Measurements from ENCODE around the gene PPARD.
"Not testable (repeated sequence)": the region's sequence is repeated elsewhere in the genome, so short reads cannot be mapped to it uniquely, and the experiment has no call there.

PPARD gene

DNA sequence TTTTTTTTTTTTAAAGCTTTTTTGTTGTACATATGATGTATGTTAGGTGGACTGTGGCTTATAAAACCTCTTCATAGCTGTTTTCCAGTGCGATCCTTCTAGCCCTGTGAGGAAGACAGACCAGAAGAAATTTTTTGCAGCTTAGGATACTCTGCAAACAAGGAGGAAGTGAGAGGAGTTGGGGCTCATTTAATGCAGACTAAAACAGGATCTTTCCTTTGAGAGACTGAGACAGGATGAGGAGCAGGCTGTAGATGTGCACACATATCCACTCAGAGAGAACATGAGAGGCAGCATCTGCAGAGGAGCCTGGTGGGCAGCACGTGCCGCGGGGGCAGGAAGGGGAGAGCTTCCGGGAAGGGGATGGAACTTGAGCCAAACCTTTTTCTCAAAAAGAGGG lies 45.7 kb downstream of the PPARD start:
- DNase-seq: no peak

DNA sequence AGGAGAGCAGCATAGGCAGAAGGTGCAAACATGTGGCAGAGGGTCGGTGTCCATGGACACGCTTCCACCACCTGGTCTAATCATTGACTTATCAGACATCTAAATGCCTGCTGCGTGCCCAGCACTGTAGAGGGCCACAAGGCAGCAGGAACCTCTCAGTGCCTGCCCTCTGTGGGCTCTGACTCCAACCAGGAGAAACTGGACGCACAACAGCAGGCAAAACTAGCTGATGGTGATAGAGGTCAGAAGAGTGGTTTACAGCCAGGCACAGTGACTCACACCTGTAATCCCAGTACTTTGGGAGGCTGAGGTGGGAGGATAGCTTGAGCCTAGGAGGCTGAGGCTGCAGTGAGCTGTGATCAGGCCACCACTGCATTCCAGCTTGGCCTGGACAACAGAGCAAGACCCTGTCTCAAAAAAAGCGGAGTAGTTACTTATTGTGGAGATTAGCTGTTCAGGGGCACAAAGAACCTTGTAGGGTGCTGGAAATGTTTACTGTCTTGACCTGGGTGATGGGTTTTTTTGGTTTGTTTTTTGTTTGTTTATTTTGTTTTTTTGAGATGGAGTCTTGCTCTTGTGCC lies 46.5 kb downstream of the PPARD start:
- DNase-seq: no peak

DNA sequence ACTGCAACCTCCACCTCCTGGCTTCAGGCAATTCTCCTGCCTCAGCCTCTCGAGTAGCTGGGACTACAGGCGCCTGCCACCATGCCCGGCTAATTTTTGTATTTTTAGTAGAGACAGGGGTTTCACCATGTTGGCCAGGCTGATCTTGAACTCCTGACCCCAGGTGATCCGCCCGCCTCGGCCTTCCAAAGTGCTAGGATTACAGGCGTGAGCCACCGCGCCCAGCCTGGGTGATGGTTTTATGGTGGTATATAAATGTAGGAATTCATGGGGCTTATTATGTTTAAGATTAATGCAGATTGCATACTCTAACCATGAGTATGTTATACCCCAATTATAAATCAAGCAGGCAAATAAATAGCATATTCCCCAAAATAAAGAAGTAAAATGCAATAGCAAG lies 47.0 kb downstream of the PPARD start:
- DNase-seq: not testable (repeated sequence)

DNA sequence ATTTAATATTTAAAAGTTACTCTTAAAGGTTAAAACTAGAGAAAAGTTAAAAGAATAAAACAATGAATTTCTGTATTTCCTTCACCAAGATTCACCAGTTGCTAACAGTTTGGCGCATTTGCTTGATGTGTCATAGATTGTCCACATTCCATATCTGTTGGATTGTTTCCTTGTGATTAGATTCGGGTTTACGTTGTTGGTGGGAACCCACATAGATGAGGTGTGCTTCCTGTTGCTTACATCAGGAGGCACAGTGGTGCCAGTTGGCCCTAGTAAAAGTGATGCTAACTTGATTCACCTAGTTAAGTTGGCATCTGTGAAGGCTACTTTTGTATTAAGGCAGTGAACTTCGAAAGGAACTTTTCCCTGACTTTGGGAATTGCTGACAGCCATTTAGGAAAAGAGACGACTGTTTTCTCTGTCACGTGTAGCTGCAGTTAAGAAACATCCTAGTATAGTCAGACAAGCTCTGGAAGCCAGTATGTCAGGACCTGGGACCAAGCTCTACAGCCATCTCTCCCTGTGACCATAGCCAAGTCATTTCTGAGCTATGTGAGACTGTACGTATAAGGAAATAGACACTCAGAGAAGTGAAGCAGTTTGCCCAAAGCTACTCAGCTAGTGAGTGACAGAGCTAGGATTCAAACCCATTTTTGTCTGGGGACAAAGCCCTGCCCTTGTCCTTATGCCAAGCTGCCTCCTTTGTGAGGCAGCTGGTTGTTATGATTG lies 49.0 kb downstream of the PPARD start:
- no peak for DNase-seq

DNA sequence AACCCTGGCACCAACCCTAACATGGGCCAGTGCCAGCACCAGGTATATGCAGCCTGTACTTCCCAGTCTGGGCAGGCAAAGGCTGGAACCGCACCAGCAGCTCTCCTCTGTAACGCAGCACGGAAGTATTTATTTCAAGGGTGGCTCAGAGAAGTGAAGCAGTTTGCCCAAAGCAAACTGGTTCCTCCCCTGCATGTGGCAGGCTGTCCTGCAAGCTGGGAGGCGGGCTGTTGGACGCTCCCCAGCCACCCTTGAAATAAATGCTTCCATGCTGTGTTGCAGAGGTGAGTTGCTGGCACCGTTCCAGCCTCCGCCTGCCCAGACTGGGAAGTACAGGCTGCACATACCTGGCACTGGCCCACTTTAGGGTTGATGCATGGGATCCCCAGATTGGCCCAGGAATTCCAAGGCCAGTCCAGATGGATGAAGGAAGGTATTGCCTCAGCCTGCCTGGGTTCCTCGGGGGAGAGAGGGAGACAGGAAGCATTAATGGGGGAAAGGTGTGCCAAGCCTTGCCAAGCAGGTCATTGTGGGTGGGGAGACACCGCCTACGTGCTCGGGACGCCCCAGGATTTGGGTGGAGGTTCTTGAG lies 49.8 kb downstream of the PPARD start:
- DNase-seq: no peak

DNA sequence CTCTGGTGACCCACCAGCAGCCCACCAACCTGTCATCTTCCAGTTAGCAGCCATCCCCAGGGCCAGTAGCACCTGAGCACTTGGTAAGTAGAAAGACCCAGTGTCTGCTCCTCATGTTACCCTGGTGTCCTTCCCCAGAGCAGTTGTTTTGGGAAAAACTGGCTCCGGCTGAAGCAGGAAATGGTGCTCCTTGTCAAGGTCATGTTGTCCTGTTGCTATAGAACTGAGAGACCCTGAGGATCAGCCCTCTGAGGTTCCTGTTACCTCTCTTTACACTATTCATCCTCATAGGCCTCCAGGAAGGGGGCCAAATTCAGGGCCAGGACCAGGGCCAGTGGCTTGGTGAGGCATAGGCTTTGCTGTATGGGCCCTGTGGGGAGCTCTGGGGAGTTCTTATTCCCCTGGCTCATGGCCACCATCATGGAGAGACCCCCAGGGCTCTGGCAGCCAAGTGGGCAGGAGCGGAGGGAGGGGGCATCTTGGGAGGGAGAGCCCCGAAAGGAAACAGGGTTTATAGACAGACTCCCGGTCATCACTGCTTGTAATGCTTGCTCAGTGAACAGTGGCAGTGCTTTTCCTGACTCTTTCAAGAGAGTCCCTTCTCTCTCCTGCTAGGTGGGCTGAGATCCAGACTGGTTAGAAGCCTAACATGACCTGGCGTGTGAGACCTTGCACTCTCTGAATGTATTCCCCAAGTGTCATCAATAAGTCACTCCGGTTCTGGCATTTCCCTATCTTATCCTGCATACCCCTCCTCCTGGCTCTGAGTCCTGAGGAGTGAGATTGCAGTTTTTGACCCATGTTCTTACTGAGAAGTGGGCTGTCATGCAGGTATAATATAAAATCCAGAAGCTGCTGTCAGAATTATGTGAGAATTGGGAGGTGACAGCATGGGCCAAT lies 50.7 kb downstream of the PPARD start:
- no peak for DNase-seq

DNA sequence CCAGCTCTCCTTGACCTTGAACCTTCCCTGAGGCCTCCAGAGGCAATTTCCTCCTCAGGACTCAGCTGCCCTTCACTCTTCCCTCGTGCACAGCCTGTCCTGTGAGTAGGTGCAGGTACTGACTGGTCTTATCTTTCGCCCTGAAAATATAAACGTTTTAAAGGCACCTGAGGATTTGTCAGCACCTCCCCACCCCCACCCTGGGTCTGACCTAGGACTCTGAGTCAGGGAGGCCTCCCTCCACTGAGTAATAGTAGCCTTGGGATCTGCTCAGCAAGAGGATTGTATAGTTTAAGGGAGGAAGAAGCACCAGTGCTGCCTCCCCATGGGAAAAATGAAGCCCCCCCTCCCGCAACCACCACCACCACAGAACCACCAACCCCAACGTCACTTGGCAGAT lies 54.6 kb downstream of the PPARD start:
- no peak for DNase-seq

DNA sequence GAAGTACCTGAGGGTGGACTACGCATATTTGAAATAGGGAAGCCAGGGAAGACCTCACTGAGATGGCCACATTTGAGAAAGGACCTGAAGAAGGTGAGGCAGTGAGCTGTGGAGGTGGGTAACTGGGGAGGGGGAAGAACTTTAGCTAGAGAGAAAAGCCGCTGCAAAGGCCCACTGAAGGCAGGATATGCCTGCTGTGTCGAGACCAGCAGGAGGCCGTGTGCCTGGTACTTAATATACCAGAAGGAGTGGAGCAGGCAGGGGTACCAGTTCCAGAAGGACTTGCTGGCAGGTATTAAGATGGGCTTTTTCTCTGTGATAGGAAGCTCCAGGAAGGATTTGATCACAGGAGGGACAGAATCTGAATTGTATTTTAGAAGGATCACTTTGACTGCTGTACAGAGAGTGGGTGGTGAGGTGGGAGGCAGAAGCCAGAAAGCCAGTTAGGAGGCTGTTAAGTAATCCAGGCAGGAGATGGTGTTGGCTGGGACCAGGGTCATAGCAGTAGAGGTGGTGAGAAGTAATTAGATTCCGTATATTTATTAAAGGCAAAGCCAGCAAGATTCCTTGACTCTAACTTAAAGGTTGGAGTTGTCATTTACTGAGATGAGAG lies 55.6 kb downstream of the PPARD start:
- DNase-seq: no peak

DNA sequence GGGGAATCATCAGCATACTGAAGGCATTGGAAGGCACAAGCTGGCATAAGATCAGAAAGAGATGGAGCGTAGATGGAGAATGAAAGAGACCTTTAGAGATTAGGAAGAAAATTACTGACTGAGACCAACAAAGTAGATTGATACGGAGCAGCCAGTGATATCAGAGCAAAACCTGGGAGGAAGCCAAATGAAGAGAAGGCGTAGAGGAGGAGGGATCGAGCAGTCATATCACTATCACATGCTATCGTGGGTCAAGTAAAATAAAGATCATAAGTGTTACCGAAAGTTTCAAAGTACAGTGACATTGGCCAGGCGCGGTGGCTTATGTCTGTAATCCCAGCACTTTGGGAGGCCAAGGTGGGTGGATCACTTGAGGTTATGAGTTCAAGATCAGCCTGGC lies 56.2 kb downstream of the PPARD start:
- DNase-seq: no peak

DNA sequence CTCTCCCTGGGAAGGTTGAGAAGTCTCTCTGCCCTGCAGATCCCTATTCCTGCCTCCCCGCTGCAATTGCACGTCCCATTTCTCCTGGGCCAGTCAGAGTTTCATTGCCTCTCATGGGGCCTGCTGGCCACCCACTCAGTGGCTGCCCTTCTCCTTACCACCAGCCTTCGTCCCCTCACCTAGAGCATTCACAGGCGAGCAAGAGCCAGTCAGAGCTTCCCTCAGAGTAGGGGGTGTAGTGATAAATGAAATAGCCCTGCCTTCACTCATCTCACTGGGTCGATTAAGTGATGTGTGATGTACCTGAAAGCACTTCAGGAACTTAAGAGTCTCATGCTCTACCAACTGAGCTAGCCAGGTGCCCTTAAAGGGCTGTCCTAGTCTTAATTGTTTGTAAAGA lies 57.8 kb downstream of the PPARD start:
- DNase-seq: no peak

DNA sequence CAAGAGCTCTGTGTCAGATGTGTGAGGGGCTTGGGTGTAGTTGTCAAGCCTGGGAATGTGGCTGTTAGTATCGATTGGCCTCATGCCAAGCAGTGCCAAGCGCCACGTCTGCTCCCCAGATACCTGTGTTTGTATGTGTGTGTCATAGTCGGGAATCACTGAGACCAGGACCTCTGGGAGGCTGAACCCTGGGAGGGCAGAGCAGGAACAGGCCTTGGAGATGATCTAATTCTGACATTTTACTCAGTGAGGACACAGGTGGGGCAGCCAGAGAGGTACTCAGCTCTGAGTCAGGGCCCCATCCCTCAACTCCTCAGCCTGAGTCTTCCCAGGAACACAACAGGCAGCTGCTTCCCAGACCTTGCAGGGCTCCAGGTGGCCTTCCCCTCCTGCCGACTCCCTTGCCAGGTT lies 58.5 kb downstream of the PPARD start:
- DNase-seq: no peak

DNA sequence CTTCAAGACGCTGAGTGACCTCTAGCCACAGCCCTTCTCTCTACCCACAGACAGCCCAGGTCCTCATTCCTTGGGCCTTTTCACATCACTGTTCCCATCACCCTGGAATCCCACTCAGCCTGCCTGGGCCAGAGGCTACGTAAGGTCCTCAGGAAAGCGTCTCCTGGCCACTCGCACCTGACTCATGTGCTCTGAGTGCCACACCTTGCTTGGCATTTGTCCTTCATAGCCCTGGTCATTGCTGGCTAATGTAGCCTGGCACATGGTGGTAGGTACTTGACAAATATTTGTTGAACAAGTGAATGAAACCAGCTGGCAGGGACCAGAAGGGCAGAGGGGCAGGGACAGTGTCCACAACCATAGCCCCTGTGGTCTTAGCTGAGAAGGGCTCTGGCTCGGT lies 59.2 kb downstream of the PPARD start:
- no peak for DNase-seq

DNA sequence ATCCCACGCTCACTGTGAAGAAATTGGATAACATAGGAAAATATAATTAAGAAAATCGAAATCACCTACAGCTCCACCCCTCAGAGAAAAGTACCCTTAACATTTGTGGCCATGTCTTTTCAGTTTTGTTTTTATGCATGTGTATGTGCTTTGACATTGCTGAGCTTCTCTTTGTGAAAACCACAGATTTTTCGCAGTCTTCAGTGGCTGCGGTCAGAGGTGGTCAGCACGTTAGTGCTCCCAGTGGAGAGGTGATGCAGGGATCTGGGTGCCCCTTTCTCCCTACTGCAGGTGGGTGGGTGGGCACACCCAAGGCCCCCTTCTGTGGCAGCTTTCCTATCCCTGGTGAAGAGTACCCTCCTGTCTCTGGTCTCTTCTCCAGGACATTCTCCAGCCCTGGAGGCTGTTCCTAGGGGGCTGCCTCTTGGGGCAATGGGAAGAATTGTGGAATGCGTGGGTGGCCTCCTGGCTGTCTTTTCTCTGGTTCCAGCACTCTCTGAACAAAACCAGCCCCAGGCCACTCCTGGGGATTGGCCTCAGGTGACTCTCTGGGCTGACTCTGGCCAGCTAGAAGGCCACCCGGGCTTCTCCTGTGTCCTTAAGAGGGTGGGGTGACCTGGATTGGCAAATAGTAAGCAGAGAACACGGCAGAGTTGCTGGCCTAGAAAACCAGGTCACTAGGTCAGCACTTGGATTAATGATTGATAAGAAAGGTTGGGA lies 59.9 kb downstream of the PPARD start:
- DNase-seq: no peak

DNA sequence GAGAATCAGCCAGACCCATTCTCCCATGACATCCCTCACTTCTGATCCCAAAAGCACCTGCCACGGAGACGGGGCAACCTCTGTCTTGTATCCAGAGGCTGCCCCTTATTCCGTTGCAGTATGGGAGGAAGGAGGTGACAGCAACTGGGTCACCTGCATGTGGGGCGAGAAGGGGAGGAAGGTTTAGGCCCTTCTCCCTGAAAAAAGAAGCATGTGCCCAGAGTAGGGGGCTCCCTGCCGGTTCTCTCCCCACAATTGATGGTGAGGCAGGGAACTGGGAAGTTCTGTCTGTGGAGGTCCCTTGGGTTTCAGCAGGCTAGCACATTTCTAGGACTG lies 60.5 kb downstream of the PPARD start:
- DNase-seq: no peak

DNA sequence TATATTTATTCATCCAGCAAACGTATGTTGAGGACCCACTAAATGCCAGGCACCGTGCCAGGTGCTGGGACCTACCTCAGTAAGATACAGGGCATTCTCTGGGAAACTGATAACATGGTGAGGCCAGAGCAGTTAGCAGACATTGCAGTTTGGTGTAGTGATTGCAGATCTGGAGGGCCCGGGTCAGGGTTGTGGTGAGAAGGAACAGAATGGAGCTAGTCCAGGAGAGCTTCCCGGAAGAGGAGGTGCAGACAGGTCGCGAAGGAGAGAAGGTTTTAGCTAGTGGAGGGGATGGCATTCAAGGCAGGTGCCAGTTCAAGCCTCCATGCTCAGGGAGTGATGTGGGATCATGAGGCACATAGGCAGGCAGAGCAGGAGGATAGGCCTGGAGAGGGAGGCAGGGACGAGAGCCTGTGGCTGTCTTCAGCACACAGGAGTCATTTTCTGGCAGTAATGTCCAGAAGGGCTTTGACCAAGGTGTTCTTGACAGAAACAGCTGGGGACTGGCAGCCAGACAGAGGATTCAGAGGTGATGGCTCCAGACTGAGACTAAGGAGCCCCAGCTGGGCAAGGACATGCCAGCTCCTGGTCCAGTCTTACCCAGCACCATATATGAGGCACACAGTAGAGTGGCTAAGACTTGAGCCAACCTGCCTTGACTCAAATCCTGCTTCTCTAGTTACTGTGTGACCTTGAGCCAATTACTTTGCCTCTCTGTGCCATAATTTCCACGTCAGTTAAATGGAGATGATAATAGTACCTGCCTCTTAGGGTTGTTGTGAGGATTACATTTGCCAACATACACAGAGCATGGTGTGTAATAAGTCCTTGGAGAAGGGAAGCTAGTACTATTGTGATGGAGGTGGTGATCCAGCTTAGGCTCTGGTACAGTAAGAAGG lies 61.4 kb downstream of the PPARD start:
- no peak for DNase-seq

DNA sequence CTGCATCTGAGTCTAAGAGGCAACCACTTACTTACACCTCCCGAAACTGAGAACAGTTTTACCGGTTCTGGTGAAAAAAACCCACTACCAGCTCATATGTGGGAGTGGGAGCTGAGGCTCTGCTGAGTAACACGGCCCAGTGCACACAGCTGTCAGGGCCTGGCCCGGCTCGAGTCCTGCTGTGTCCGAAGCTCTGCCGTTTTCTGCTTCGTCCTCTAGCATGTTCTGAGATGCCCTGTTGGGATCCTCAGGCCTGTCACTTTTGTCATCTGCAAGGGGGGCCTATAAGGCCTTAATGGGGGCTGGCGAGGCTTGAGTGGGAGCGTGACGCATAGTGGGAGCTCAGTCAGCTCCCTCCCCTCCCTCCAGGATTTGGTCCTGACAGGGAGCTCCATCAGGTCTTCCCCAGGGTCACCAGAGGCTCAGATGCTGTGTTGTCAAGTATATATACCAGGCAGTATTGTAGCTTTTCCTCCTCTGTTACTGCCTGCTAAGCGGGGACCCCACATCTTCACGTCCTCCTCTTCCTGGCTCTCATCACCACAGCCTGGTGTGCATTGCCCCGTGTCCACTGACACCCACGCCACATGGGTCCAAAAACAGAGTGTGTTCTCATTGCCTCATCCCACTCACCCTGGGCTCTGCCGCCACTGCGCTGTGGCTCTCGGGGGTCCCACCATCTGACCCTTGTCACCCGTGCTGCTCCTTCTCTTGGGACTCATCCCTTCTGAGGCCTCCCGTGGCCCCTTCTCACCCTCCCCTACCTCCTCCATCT lies 64.5 kb downstream of the PPARD start:
- no peak for DNase-seq

DNA sequence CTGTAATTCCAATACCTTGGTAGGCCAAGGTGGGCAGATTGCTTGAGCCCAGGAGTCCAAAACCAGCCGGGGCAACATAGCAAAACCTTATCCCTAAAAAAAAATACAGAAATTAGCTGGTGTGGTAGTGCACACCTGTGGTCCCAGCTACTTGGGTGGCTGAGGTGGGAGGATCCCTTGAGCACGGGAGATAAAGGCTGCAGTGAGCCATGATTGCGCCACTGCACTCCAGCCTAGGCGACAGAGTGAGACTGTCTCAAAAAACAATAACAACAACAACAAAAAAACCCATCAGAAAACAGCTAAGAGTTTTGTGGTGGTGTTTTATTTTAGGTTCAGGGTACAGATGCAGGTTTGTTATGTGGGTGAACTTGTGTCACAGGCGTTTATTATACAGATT lies 66.9 kb downstream of the PPARD start:
- DNase-seq: no peak

DNA sequence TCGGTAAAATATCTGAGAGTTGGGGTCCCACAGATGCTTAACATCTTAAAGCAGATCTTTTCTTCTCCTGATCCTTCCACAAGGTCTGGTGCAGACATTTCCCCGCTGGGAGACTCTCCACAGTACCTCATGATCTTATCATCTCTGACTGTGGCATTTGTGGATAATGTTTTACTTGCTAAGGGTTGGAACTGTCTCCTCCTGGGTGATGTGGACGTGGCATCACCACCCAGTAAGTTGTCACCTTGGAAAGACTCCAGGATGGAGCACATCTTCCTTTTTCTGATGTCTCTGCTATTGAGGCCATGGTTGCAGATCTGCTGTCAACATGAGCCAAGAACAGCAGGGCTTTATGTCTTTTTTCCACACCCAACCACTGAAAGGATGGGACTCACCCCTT lies 67.8 kb downstream of the PPARD start:
- no peak for DNase-seq

DNA sequence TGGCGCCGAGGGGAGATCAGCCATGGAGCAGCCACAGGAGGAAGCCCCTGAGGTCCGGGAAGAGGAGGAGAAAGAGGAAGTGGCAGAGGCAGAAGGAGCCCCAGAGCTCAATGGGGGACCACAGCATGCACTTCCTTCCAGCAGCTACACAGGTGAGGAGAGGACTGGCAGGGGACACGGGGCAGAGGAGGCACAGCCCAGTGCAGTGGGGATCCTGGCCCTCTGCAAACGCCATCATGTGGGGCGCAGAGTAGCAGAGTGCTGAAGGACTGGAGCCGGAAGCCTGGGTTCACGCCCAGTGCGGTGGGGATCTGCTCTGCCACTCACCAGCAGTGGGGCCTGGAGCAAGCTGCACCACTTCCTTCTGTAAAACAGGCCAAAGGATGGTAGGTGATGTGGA lies 68.7 kb downstream of the PPARD start:
- DNase-seq: no peak

DNA sequence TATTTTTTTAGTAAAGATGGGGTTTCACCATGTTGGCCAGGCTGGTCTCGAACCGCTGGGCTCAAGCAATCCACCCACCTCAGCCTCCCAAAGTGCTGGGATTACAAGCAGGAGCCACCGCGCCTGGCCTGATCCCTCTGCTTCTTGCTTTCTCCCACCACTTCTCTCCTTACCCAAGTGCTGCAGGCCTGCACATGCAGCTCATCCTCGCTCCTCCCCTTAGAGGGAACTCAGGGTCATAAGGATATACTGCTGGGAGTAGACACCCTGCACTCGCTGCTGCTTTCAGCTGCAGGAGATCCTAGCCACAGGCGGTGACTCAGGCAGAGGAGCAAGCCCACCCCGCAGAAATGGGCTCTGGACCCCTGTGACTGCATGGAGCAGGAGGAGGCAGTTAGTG lies 69.7 kb downstream of the PPARD start:
- DNase-seq: no peak

DNA sequence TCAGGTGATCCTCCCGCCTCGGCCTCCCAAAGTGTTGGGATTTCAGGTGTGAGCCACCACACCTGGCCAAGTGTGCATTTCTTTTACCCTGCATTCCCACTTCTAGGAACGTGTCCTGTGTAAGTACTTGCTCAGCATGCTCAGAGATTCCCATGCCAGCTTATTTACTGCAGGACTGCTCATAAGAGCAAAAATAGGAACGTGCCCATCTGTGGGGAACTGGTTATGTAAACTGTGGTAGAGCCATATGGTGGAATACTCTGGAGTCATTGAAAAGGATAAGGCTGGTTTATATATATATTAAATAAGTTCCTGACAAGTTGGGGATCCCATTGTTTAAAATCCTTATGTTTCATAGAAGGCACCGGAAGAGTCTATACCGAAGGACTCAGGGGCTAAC lies 71.6 kb downstream of the PPARD start:
- DNase-seq: no peak
